GM12878 (cell line): ENCODE data around the gene KIF6. TPM values are rescaled to one million over a fixed set of nuclear protein-coding genes. Genes with fewer than 3 reads are reported as not detected.
A peak's percentile ranks its signal among the peaks of the same experiment; 100 is the strongest.

ENCODE experiments used
- ATAC-seq: fragments of 200-7000 bp; cut with Tn5 transposase; 3 replicates; pipeline ENCODE4 v1.9.1; 2020; ENCODE audit warnings: mild to moderate bottlenecking, moderate library complexity
- BruUV-seq: library from RNA; stranded (reverse); fragments of 400-500 nt; replicated peaks from 2 replicates; lab custom pipeline; 2021; lab: Mats Ljungman, UMichigan
- CTCF ChIA-PET: fragments of 300-600 bp; sonication (Branson Sonifier 250); formaldehyde crosslinking; extraction: SDS; loops from one replicate; lab custom pipeline; 2021; ENCODE audit warnings: inconsistent platforms; lab: Yijun Ruan, JAX
- POLR2A ChIA-PET: fragments of 350-600 bp; formaldehyde crosslinking; extraction: SDS; loops from one replicate; lab custom pipeline; 2021; ENCODE audit warnings: inconsistent platforms; lab: Charles Lee
- RAD21 ChIA-PET: fragments of 300-600 bp; sonication (Branson Sonifier 250); formaldehyde crosslinking; loops from one replicate; lab custom pipeline; 2023; ENCODE audit warnings: antibody characterized with exemption; ENCODE audit not compliant: unreplicated experiment; lab: Charles Lee
- SMC1A ChIA-PET: fragments of 300-600 bp; sonication (Branson Sonifier 250); formaldehyde crosslinking; loops from one replicate; lab custom pipeline; 2023; ENCODE audit not compliant: unreplicated experiment, uncharacterized antibody; lab: Charles Lee
- DNase-seq: peaks from one replicate; pipeline ENCODE4 v3.0.0-alpha.2; 2011; ENCODE audit warnings: low read depth, low spot score
- FAIRE-seq: peaks from 3 replicates; lab custom pipeline; 2011; peaks lifted over from hg19 to GRCh38; lab: Jason Lieb, UNC
- H2AFZ ChIP-seq: 2 replicates; pipeline ENCODE4 v1.6.0; 2011; ENCODE audit warnings: low read depth, low read length, control low read depth; ENCODE audit not compliant: control insufficient read depth
- H3K27ac ChIP-seq: 2 replicates; pipeline ENCODE4 v1.5.1; 2011; ENCODE audit warnings: control low read depth; ENCODE audit not compliant: control insufficient read depth, insufficient read depth
- H3K27me3 ChIP-seq, 2 experiments: replicated peaks in 1 of 2; 2 replicates each; pipeline versions ENCODE4 v1.6.0 to v1.6.1; 2011; ENCODE audit warnings: low read length in 1 of 2; ENCODE audit not compliant: control insufficient read depth in 2 of 2, insufficient read depth in 2 of 2
- H3K36me3 ChIP-seq, 2 experiments: 2 replicates each; pipeline ENCODE4 v1.5.1; 2011; ENCODE audit warnings: low read length in 1 of 2; ENCODE audit not compliant: control insufficient read depth in 2 of 2, insufficient read depth in 2 of 2
- H3K4me1 ChIP-seq: 2 replicates; pipeline ENCODE4 v1.6.1; 2011; ENCODE audit warnings: mild to moderate bottlenecking, low read length, moderate library complexity, mixed read lengths; ENCODE audit not compliant: control insufficient read depth, insufficient read depth
- H3K4me2 ChIP-seq: 2 replicates; pipeline ENCODE4 v1.6.0; 2011; ENCODE audit warnings: control low read depth; ENCODE audit not compliant: control insufficient read depth, insufficient read depth
- H3K4me3 ChIP-seq: fragments of 200-600 bp; sonication (generic); 2 replicates; pipeline ENCODE4 v1.5.1; 2016
- H3K79me2 ChIP-seq: 2 replicates; pipeline ENCODE4 v1.6.0; 2011; ENCODE audit warnings: low read length; ENCODE audit not compliant: control insufficient read depth, insufficient read depth
- H3K9ac ChIP-seq: 2 replicates; pipeline ENCODE4 v1.8.0; 2011; ENCODE audit warnings: low read length, control low read depth, mixed read lengths; ENCODE audit not compliant: control insufficient read depth, insufficient read depth
- H3K9me3 ChIP-seq: replicated peaks from 3 replicates; pipeline ENCODE4 v1.5.1; 2011; ENCODE audit warnings: mild to moderate bottlenecking, low read length; ENCODE audit not compliant: control insufficient read depth, insufficient read depth
- H4K20me1 ChIP-seq: 2 replicates; pipeline ENCODE4 v1.6.0; 2011; ENCODE audit not compliant: control insufficient read depth, insufficient read depth
- BHLHE40 ChIP-seq, 2 experiments: fragments of 450-650 bp in 1 of 2; IDR thresholded peaks; 2 replicates each; pipeline ENCODE4 v1.6.1; 2011 to 2017; ENCODE audit warnings: low read depth in 2 of 2, borderline replicate concordance in 1 of 2, improper control_type of control experiment in 1 of 2, low read length in 1 of 2, mild to moderate bottlenecking in 1 of 2
- FOXK2 ChIP-seq: fragments of 450-650 bp; IDR thresholded peaks from 2 replicates; pipeline ENCODE4 v1.6.1; 2017; ENCODE audit warnings: mild to moderate bottlenecking, moderate library complexity
- HDGF ChIP-seq: fragments of 450-650 bp; IDR thresholded peaks from 2 replicates; pipeline ENCODE4 v1.6.1; 2016; ENCODE audit warnings: antibody characterized with exemption
- IKZF2 ChIP-seq, 2 experiments: fragments of 450-650 bp; IDR thresholded peaks; 2 replicates each; pipeline ENCODE4 v1.6.1; 2017; ENCODE audit warnings: mild to moderate bottlenecking in 2 of 2, moderate library complexity in 2 of 2
- IRF4 ChIP-seq: IDR thresholded peaks from 2 replicates; pipeline ENCODE4 v1.6.1; 2011; ENCODE audit warnings: low read depth, low read length
- MEF2B ChIP-seq: fragments of 450-650 bp; IDR thresholded peaks from 2 replicates; pipeline ENCODE4 v1.6.1; 2018; ENCODE audit warnings: mild to moderate bottlenecking, moderate library complexity; ENCODE audit not compliant: partially characterized antibody, poor library complexity, severe bottlenecking
- MLLT1 ChIP-seq: fragments of 450-650 bp; IDR thresholded peaks from 2 replicates; pipeline ENCODE4 v1.6.1; 2016; ENCODE audit warnings: mild to moderate bottlenecking
- MTA2 ChIP-seq: fragments of 450-650 bp; IDR thresholded peaks from 2 replicates; pipeline ENCODE4 v1.6.1; 2016; ENCODE audit warnings: low read depth, mild to moderate bottlenecking, moderate library complexity
- NBN ChIP-seq: fragments of 450-650 bp; IDR thresholded peaks from 2 replicates; pipeline ENCODE4 v1.6.1; 2016
- RELB ChIP-seq: fragments of 450-650 bp; IDR thresholded peaks from 2 replicates; pipeline ENCODE4 v1.6.1; 2017; ENCODE audit warnings: low read depth, mild to moderate bottlenecking, moderate library complexity
- STAT1 ChIP-seq: fragments of 450-650 bp; conservative IDR thresholded peaks from 2 replicates; pipeline ENCODE4 v1.6.1; 2014; ENCODE audit warnings: antibody characterized with exemption, mild to moderate bottlenecking
- TCF12 ChIP-seq: IDR thresholded peaks from 2 replicates; pipeline ENCODE4 v1.6.1; 2011; ENCODE audit warnings: low read depth, mild to moderate bottlenecking, low read length
- WGBS: methylation state at CpG from one replicate; pipeline ENCODE4 v1.1.6; 2016; ENCODE audit warnings: low lambda C conversion rate; ENCODE audit not compliant: insufficient replicate concordance, insufficient coverage; ENCODE audit errors: missing lambda C conversion rate; 5-methylcytosine and 5-hydroxymethylcytosine counted together
- in situ Hi-C: fragments of 300-500 bp; cut with MboI; formaldehyde crosslinking; loops from 9 replicates; pipeline ENCODE4 v1.14.3; 2018; ENCODE audit warnings: mixed read lengths
- intact Hi-C: fragments of 100-400 bp; cut with micrococcal nuclease; formaldehyde crosslinking; loops from one replicate; pipeline ENCODE4 v1.14.2; 2022; ENCODE audit not compliant: unreplicated experiment
- polyA plus RNA-seq, 11 experiments: library from polyadenylated mRNA; depleted of rRNA in 4 of 11; unstranded in 6 of 11; stranded (reverse) in 5 of 11; fragments of >200 nt; fragmentation: Nextera tagmentation in 4 of 11; fragmentation: Illumina TruSeq in 1 of 11; extraction: Ambion mirVana in 4 of 11; extraction: Trizol in 1 of 11; gene quantifications; 1 replicate in 1 of 11; 2 replicates in 10 of 11; pipeline versions ENCODE4 v1.2.1 to v1.2.3, GENCODE V29; 2011 to 2016; ENCODE audit warnings: inconsistent platforms in 2 of 11, missing spikeins in 2 of 11, low read depth in 1 of 11
- total RNA-seq, 4 experiments: library from RNA; depleted of rRNA in 3 of 4; stranded (reverse); fragments of >200 nt in 3 of 4; fragmentation: Illumina TruSeq in 1 of 4; extraction: Trizol in 1 of 4; gene quantifications; 2 replicates each; pipeline versions ENCODE4 v1.2.1 to v1.2.3, GENCODE V29; 2013 to 2021

Gene KIF6
- total and polyA plus RNA-seq, 10 of the 15 experiments (the other 5 are each of a cell fraction or from before 2014, with no cell fraction given) = 0.09 to 1.0 (median 0.28) TPM

GRCh38 chr6:39378960-39379425 lies 346.2 kb downstream of the KIF6 start:
- no peak for ATAC-seq
- in situ Hi-C loops = no loop called here

GRCh38 chr6:39378175-39378959 lies 346.8 kb downstream of the KIF6 start:
- H3K4me2 ChIP-seq = no peak overlapping the region
- H3K36me3 ChIP-seq = no peaks in the 10 kb centered on the region
- no peak for FAIRE-seq
- DNase-seq = no peak
- H4K20me1 ChIP-seq = no peaks in the 10 kb centered on the region
- ChIA-PET SMC1A (interaction anchor here (0.6 to 5.7 kb wide), 14 partner anchors 7 to 603 kb away, joined by 3 to 41 read pairs (median 3); no protein-coding TSS in a partner anchor), CTCF (interaction anchor here (0.7 to 4.7 kb wide), 17 partner anchors 9 to 603 kb away, joined by 3 to 39 read pairs (median 4); no protein-coding TSS in a partner anchor), POLR2A (no interaction called here), RAD21 (interaction anchor here (0.6 to 2.7 kb wide), 10 partner anchors 10 to 515 kb away, joined by 3 to 9 read pairs (median 3); no protein-coding TSS in a partner anchor)
- no peak overlapping the region for H3K27ac ChIP-seq
- no peaks in the 10 kb centered on the region for H3K4me1 ChIP-seq
- no peaks in the 10 kb centered on the region for H3K79me2 ChIP-seq
- in situ Hi-C loops = no loop called here
- intact Hi-C loops = no loop called here
- H2AFZ ChIP-seq = no peak overlapping the region
- H3K27me3 ChIP-seq = no peaks in the 10 kb centered on the region
- WGBS = 39% methylated on average over 10 of the region's 10 CpGs
- H3K9ac ChIP-seq = no peak overlapping the region
- BruUV-seq = no TSS peak
- H3K4me3 ChIP-seq = no peak overlapping the region
- peak; percentile 71 for ATAC-seq
- H3K9me3 ChIP-seq = no peaks in the 10 kb centered on the region
- peak; percentile 71; the same call in 1 of the 2 replicates for TF ChIP-seq MLLT1
- 0 out of 2 replicates have a peak, but pooled peaks have one; percentile 23 for TF ChIP-seq RELB
- TF ChIP-seq NBN = peak; percentile 73; the same call in 1 of the 2 replicates
- peak; percentile 39 to 58; a peak in 2 of 4 replicates for TF ChIP-seq IKZF2 (IDR thresholded peaks at IDR 0.05)
- no peak for TF ChIP-seq IRF4
- TF ChIP-seq STAT1 = no peak
- TF ChIP-seq MEF2B = peak; percentile 31
- TF ChIP-seq FOXK2 = 0 out of 2 replicates have a peak, but pooled peaks have one; percentile 8
- TF ChIP-seq BHLHE40 (IDR thresholded peaks at IDR 0.05; ENCODE audit: borderline replicate concordance in 1 of 2, low read depth in 2 of 2, low read length in 1 of 2) = peak in 1 of 2 experiments; percentile 60; a peak in 1 of 4 replicates
- TF ChIP-seq HDGF = peak; percentile 96
- 0 out of 2 replicates have a peak, but pooled peaks have one; percentile 11 for TF ChIP-seq MTA2

More at GRCh38 chr6:39378960-39379425, 346.2 kb downstream of the KIF6 start:
- H3K4me2 ChIP-seq = no peak overlapping the region
- FAIRE-seq = no peak
- BruUV-seq = no TSS peak
- ChIA-PET CTCF (interaction anchor here (0.7 to 4.7 kb wide), 9 partner anchors 9 to 514 kb away, joined by 3 to 39 read pairs (median 4); no protein-coding TSS in a partner anchor), RAD21 (interaction anchor here (0.8 to 2.7 kb wide), 5 partner anchors 9 to 515 kb away, joined by 3 to 9 read pairs (median 3); no protein-coding TSS in a partner anchor), POLR2A (interaction anchor here (0.6 kb wide), 1 partner anchor 517 kb away, joined by 7 read pairs; no protein-coding TSS in a partner anchor), SMC1A (interaction anchor here (0.8 to 5.7 kb wide), 10 partner anchors 8 to 602 kb away, joined by 3 to 41 read pairs (median 3); no protein-coding TSS in a partner anchor)
- intact Hi-C loops = no loop called here
- H3K9me3 ChIP-seq = no peaks in the 10 kb centered on the region
- no peaks in the 10 kb centered on the region for H4K20me1 ChIP-seq
- no peak for TF ChIP-seq TCF12
- H3K79me2 ChIP-seq = no peaks in the 10 kb centered on the region
- no peak overlapping the region for H3K9ac ChIP-seq
- no peaks in the 10 kb centered on the region for H3K36me3 ChIP-seq
- no peak overlapping the region for H3K27ac ChIP-seq
- no peak overlapping the region for H3K4me3 ChIP-seq
- no peaks in the 10 kb centered on the region for H3K4me1 ChIP-seq
- 69% methylated on average over 5 of the region's 5 CpGs for WGBS
- no peak overlapping the region for H2AFZ ChIP-seq
- no peaks in the 10 kb centered on the region for H3K27me3 ChIP-seq
- no peak for DNase-seq
